ENCODE data around the gene FGF18.

Gene FGF18

GRCh38 chr5:171467107-171467506 is 47.7 kb downstream of the FGF18 start:
- in situ Hi-C loops (cut with MboI; ENCODE audit: low sequenced_read_pairs, unreplicated experiment) = no loop called here
- no peak for DNase-seq (ENCODE audit: low spot score)
- TF ChIP-seq CTCF (IDR thresholded peaks at IDR 0.05; ENCODE audit: borderline replicate concordance, control extremely low read depth, extremely low read depth, insufficient read depth, missing control alignments) = no peak

- in situ Hi-C loops (cut with MboI; ENCODE audit: low sequenced_read_pairs, unreplicated experiment) = no loop called here
- TF ChIP-seq CTCF (IDR thresholded peaks at IDR 0.05; ENCODE audit: borderline replicate concordance, control extremely low read depth, extremely low read depth, insufficient read depth, missing control alignments) = no peak
- no peak for DNase-seq (ENCODE audit: low spot score)
Observed at GRCh38 chr5:171469326-171469725, 49.9 kb downstream of the FGF18 start.

- TF ChIP-seq CTCF (IDR thresholded peaks at IDR 0.05; ENCODE audit: borderline replicate concordance, control extremely low read depth, extremely low read depth, insufficient read depth, missing control alignments) = no peak
- in situ Hi-C loops (cut with MboI; ENCODE audit: low sequenced_read_pairs, unreplicated experiment) = no loop called here
- no peak for DNase-seq (ENCODE audit: low spot score)
Observed at GRCh38 chr5:171470420-171470819, 51.0 kb downstream of the FGF18 start.

- no peak for TF ChIP-seq CTCF (IDR thresholded peaks at IDR 0.05; ENCODE audit: borderline replicate concordance, control extremely low read depth, extremely low read depth, insufficient read depth, missing control alignments)
- in situ Hi-C loops (cut with MboI; ENCODE audit: low sequenced_read_pairs, unreplicated experiment) = no loop called here
Observed at GRCh38 chr5:171474230-171474813, 54.9 kb downstream of the FGF18 start.

GRCh38 chr5:171475596-171475995 is 56.1 kb downstream of the FGF18 start:
- in situ Hi-C loops (cut with MboI; ENCODE audit: low sequenced_read_pairs, unreplicated experiment) = no loop called here
- DNase-seq (ENCODE audit: low spot score) = no peak
- TF ChIP-seq CTCF (IDR thresholded peaks at IDR 0.05; ENCODE audit: borderline replicate concordance, control extremely low read depth, extremely low read depth, insufficient read depth, missing control alignments) = no peak

More at GRCh38 chr5:171474230-171474813, 54.9 kb downstream of the FGF18 start:
- DNase-seq (ENCODE audit: low spot score) = no peak

GRCh38 chr5:171476701-171477100 is 57.3 kb downstream of the FGF18 start:
- no peak for TF ChIP-seq CTCF (IDR thresholded peaks at IDR 0.05; ENCODE audit: borderline replicate concordance, control extremely low read depth, extremely low read depth, insufficient read depth, missing control alignments)
- in situ Hi-C loops (cut with MboI; ENCODE audit: low sequenced_read_pairs, unreplicated experiment) = no loop called here
- no peak for DNase-seq (ENCODE audit: low spot score)
